ENCODE measurements around the gene MIA3. TPM values are rescaled to one million over a fixed set of nuclear protein-coding genes. Genes with fewer than 3 reads are reported as not detected.

Gene MIA3
- total and polyA plus RNA-seq, 9 of the 15 experiments (the other 6 are each of a cell fraction or from before 2014, with no cell fraction given) = 21.6 to 89.4 (median 40.8) TPM

DNA sequence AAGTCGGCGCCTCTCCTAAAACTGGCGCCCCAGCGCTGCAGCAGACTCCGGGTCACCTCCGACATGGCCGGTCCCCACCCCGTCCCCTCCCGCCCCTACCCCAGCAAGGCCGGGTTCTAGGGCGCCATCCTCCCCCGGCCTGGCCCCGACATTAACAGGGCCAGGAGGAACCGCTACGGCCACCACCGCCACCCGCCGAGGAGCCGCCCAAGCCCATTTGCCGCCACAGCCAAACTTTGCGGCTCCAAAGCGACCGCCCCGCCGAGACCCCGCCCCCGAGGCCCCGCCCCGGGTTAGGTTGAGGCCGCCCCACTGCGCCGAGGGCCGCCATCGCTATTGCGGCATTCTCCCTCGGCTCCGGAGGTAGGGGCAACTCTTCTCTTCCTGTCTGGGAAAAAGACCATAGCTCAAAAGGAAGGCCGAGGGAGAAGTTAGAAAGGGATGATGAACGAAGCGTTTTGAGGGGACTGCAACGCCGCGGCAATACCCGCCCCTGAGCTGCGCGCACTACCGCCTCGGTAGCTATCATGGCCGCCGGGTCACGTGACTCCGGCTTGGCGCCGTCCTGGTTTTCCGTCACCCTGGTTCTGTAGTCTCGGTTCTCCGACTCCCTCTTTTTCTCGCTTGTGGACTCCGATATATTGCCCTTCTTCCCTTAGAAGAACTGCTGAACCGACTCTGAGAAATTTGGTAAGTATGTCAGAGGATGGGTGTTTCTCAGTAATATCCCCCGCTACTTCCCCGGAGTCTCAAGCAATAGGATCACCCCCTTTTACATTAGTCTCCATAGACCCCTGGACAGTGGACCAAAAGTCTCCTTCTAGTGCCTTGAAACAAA, 94.6 kb downstream of the MIA3 start, which contains the start of the genes AIDA and BROX (continued):
- TF ChIP-seq CHCHD3 (CRISPR knock-in tag; IDR thresholded peaks at IDR 0.05) (0 out of 2 replicates have a peak, but pooled peaks have one; percentile 48), ADNP (tag; IDR thresholded peaks at IDR 0.05) (no peak), ZKSCAN8 (CRISPR knock-in tag; IDR thresholded peaks at IDR 0.05) (no peak; the same call in none of the 2 replicates), PHTF2 (CRISPR knock-in tag; IDR thresholded peaks at IDR 0.05) (no peak), ZSCAN29 (IDR thresholded peaks at IDR 0.05) (no peak), TCF3 (CRISPR knock-in tag; IDR thresholded peaks at IDR 0.05) (no peak), ZNF3 (CRISPR knock-in tag; IDR thresholded peaks at IDR 0.05) (no peak), BCLAF1 (IDR thresholded peaks at IDR 0.05; ENCODE audit: borderline replicate concordance in 1 of 2, control insufficient read depth in 1 of 2, low read depth in 2 of 2, low read length in 1 of 2) (no peak), ERF (CRISPR knock-in tag; IDR thresholded peaks at IDR 0.05) (peak; percentile 77; the same call in 1 of the 2 replicates), HMBOX1 (IDR thresholded peaks at IDR 0.05) (peak; percentile 7; the same call in 1 of the 2 replicates), ZNF311 (CRISPR knock-in tag; IDR thresholded peaks at IDR 0.05) (peak; percentile 80; the same call in 1 of the 2 replicates), CBFB (CRISPR knock-in tag; IDR thresholded peaks at IDR 0.05) (0 out of 2 replicates have a peak, but pooled peaks have one; percentile 64), ZNF584 (CRISPR knock-in tag; IDR thresholded peaks at IDR 0.05; ENCODE audit: low read depth) (peak; percentile 88), POLR3A (IDR thresholded peaks at IDR 0.05; ENCODE audit: borderline replicate concordance, extremely low read depth, insufficient read depth, insufficient read length) (no peak), GMEB1 (CRISPR knock-in tag; IDR thresholded peaks at IDR 0.05) (peak; percentile 73), ZNF347 (CRISPR knock-in tag; IDR thresholded peaks at IDR 0.05; ENCODE audit: low read depth) (no peak), ATF3 (IDR thresholded peaks at IDR 0.05) (peak; percentile 52), ATF3 (CRISPR knock-in tag; conservative IDR thresholded peaks at IDR 0.05) (no peak; the same call in 1 of the 2 replicates), GABPB1 (CRISPR knock-in tag; IDR thresholded peaks at IDR 0.05) (peak; percentile 31; the same call in 1 of the 2 replicates), ZNF165 (CRISPR knock-in tag; IDR thresholded peaks at IDR 0.05; ENCODE audit: borderline replicate concordance) (0 out of 2 replicates have a peak, but pooled peaks have one; percentile 55), DIDO1 (tag; IDR thresholded peaks at IDR 0.05; ENCODE audit: low read depth) (peak; percentile 97), CC2D1A (IDR thresholded peaks at IDR 0.05) (no peak)
